ENCODE results near the gene STAT3.
"Not testable (repeated sequence)": the region's sequence is repeated elsewhere in the genome, so short reads cannot be mapped to it uniquely, and the experiment has no call there.

Gene STAT3

DNA sequence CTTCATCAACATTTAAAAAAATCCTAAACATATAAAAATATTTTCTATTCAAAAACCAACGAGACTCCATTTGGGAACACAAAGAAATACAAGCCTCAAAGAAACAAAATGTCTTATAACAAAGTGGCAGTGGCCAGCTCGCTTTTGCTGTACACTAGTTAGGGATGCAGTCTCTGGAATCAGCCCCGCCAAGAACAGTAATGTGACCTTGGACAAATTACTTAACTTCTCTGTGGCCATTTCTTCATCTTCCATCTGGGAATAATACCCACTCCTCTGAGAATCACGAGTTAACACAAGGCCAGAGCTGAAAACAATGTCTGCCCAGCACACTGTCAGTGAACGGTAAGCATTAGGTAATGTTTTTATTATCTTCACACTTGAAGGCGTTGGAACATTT, 117.6 kb downstream of the STAT3 start:
- no peaks in the 10 kb centered on the region for H3K27me3 Mint-ChIP-seq
- no peaks in the 10 kb centered on the region for H3K9me3 Mint-ChIP-seq
- H3K27ac Mint-ChIP-seq: peak overlapping the region; percentile 6
- peaks cover 76% of the 10 kb centered on the region for H3K4me1 Mint-ChIP-seq
- peaks cover 42% of the 10 kb centered on the region for H3K36me3 Mint-ChIP-seq
- DNase-seq: no peak
- H3K4me3 Mint-ChIP-seq: peak overlapping the region; percentile 1
- CTCF ChIA-PET: interaction anchor here (3.5 kb wide), 1 partner anchor 48 kb away, joined by 19 read pairs; no protein-coding TSS in a partner anchor

- Mint-ChIP-seq H3K4me1 (peaks cover 75% of the 10 kb centered on the region), H3K27ac (peak overlapping the region; percentile 25), H3K9me3 (no peaks in the 10 kb centered on the region), H3K36me3 (peaks cover 42% of the 10 kb centered on the region), H3K4me3 (no peak overlapping the region), H3K27me3 (no peaks in the 10 kb centered on the region)
- CTCF ChIA-PET: interaction anchor here (1.3 to 3.5 kb wide), 2 partner anchors 19 to 47 kb away, joined by 3 to 19 read pairs; no protein-coding TSS in a partner anchor
- DNase-seq: no peak
Measured at GRCh38 chr17:42270170-42270535, 118.1 kb downstream of the STAT3 start.

DNA sequence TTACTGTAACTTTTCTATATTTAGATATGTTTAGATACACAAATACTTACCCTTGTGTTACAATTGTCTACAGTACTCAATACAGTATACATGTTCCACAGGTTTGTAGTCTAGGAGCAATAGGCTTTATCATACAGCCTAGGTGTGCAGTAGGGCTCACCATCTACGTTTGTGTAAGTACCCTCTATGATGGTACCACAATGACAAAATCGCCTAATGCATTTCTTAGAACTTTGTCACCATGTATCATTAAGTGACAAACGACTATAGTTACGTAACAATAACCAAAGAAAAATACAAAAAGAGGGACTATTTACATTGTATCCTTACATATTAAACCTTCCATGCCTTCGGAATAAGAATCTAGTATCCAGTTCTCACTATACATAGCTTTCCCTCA, 120.0 kb downstream of the STAT3 start:
- Mint-ChIP-seq H3K4me3 (no peak overlapping the region), H3K4me1 (peaks cover 66% of the 10 kb centered on the region), H3K27me3 (no peaks in the 10 kb centered on the region), H3K9me3 (no peaks in the 10 kb centered on the region), H3K27ac (peak overlapping the region; percentile 43), H3K36me3 (peaks cover 34% of the 10 kb centered on the region)
- CTCF ChIA-PET: interaction anchor here (1.7 to 3.5 kb wide), 2 partner anchors 19 to 45 kb away, joined by 4 to 19 read pairs; no protein-coding TSS in a partner anchor
- DNase-seq: no peak

GRCh38 chr17:42266918-42267766, 121.1 kb downstream of the STAT3 start:
- DNase-seq: no peak
- peak overlapping the region; percentile 62 for H3K27ac Mint-ChIP-seq
- peaks cover 32% of the 10 kb centered on the region for H3K36me3 Mint-ChIP-seq
- H3K9me3 Mint-ChIP-seq: no peaks in the 10 kb centered on the region
- CTCF ChIA-PET: no interaction called here
- peaks cover 57% of the 10 kb centered on the region for H3K4me1 Mint-ChIP-seq
- H3K27me3 Mint-ChIP-seq: no peaks in the 10 kb centered on the region
- H3K4me3 Mint-ChIP-seq: no peak overlapping the region

- peaks cover 29% of the 10 kb centered on the region for H3K36me3 Mint-ChIP-seq
- H3K27ac Mint-ChIP-seq: peak overlapping the region; percentile 62
- DNase-seq: no peak
- no peaks in the 10 kb centered on the region for H3K27me3 Mint-ChIP-seq
- H3K9me3 Mint-ChIP-seq: no peaks in the 10 kb centered on the region
- peaks cover 50% of the 10 kb centered on the region for H3K4me1 Mint-ChIP-seq
- H3K4me3 Mint-ChIP-seq: no peak overlapping the region
- CTCF ChIA-PET: no interaction called here
Measured at GRCh38 chr17:42266462-42266861, 121.8 kb downstream of the STAT3 start.

- Mint-ChIP-seq H3K36me3 (peaks cover 19% of the 10 kb centered on the region), H3K4me1 (peaks cover 38% of the 10 kb centered on the region)
- H3K4me3 Mint-ChIP-seq, H3K27ac Mint-ChIP-seq, H3K27me3 Mint-ChIP-seq, H3K9me3 Mint-ChIP-seq, DNase-seq, CTCF ChIA-PET: not testable (repeated sequence)
Measured at GRCh38 chr17:42264366-42264765, 123.9 kb downstream of the STAT3 start.

Measured in activated naive CD4-positive, alpha-beta T cell treated with anti-CD3 and anti-CD28 coated beads, Interleukin-2, amount 10 ng/mL, durations not matched to agents 7 days and 5 days (primary cell).